Astrocyte of the cerebellum (primary cell): Measurements from ENCODE around the gene FOXO6.
A peak's percentile ranks its signal among the peaks of the same experiment; 100 is the strongest.

Experiments
- DNase-seq: peaks from one replicate; pipeline ENCODE4 v3.0.0-alpha.2; 2011; ENCODE audit warnings: low read depth
- H3K4me3 ChIP-seq: 2 replicates; pipeline ENCODE4 v1.5.1; 2011; ENCODE audit warnings: mild to moderate bottlenecking, low read depth, low read length, moderate library complexity
- in situ Hi-C: cut with HindIII; loops from 2 replicates; pipeline ENCODE4 v1.10.0; 2017; ENCODE audit warnings: low sequenced_read_pairs
- TF ChIP-seq, protein P1 (sequence below): IDR thresholded peaks from 2 replicates; pipeline ENCODE4 v1.5.1; 2012; ENCODE audit warnings: low read length, low read depth, moderate library complexity, mild to moderate bottlenecking; ENCODE audit errors: missing control alignments

FOXO6 gene

DNA sequence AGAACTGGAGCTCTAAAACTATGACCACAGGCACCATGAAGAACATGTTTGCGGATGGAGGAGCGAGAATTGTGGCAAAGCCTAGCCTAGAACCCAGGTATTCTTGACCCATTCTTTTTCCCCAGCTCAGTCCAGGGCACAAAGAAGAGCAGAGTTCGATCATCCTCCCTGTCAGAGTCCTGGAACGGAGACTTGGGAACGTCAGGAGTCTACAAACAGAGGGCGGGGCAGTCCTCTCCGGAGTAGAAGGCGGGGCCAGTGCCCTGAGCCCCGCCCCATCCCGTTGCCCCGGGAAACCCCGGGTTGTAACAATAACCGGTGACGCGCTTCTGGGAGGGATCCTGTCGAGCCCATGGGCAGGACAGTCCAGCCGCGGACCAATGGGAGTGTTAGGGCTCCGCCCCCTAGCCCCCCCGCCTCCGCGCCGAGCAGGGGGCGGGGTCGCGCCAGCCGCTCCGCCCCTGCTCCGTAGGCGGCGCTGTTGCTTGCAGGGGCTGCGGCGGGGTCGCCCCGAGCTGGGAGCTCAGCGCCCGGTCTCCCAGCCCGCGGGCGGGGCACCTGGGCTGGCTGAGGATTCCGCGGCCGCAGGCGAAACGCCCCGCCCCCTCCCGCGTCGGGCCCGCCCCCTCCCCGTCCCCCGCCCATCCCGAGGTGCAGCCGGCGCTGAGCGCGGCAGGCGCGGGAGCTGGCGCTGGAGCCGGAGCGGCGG, at the start of gene FOXO6:
Gene FOXO6, plus strand, starts transcription at position 649 of the 709 bp plus-strand sequence.
- TF ChIP-seq, protein P1, sequence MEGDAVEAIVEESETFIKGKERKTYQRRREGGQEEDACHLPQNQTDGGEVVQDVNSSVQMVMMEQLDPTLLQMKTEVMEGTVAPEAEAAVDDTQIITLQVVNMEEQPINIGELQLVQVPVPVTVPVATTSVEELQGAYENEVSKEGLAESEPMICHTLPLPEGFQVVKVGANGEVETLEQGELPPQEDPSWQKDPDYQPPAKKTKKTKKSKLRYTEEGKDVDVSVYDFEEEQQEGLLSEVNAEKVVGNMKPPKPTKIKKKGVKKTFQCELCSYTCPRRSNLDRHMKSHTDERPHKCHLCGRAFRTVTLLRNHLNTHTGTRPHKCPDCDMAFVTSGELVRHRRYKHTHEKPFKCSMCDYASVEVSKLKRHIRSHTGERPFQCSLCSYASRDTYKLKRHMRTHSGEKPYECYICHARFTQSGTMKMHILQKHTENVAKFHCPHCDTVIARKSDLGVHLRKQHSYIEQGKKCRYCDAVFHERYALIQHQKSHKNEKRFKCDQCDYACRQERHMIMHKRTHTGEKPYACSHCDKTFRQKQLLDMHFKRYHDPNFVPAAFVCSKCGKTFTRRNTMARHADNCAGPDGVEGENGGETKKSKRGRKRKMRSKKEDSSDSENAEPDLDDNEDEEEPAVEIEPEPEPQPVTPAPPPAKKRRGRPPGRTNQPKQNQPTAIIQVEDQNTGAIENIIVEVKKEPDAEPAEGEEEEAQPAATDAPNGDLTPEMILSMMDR: peak; percentile 30
- in situ Hi-C loops: no loop called here
- peak within 1 kb of the TSS; percentile 36 for H3K4me3 ChIP-seq
- DNase-seq: peak; percentile 89

DNA sequence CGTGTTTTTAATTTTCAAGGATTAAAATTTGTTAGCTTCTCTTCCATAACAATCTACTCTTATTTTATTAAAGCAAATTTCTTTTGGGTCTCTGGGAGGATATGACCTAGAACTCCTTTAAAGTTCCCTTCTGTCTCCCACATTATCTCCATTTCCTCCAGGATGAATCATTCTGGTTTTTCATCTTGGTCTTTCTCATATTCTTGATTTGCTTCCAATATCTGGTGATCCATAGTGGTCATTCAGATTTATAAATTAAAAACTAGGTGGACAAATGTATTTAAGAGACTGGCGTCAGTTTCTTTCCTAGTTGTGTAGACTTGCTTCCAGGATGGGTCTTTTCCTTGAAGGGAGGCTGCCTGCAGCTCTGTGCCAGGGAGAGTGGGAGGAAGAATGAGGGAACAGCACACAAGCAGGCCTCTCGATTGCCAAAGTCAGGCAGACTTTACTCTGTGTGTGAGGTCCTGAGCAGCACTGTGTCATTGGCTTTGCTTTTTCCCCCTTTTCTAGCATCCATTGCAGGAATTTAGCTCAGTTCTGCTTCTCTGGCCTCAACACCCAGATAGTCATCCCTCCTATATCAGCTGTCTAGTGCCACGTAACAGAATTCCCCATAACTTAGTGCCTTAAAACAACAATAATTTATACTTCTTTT, 48.1 kb upstream of the FOXO6 start:
- TF ChIP-seq, protein P1: no peak
- no peak overlapping the region for H3K4me3 ChIP-seq
- in situ Hi-C loops: no loop called here
- no peak for DNase-seq

DNA sequence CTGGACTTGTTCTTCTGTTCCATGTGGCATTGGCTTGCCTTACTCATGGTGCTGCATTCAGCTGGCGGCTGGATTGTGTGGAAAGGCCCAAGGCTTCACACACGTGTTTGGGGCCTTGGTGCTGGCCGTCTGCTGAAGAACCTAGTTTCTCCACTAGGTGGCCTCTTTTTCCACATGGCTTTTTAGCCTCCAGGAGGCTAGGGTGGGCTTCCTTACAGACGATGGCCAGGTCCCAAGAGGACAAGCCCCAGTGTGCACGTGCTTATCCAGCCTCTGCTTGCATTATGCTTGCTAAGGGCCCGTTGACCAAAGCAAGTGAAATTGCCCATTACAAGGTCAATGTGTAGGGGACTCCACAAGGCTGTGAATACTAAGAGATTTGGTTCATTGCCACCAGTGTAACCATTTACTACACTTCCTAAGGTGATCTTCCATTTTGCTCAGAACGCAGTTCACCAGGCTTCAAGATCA, 47.5 kb upstream of the FOXO6 start:
- H3K4me3 ChIP-seq: no peak overlapping the region
- TF ChIP-seq, protein P1: peak; percentile 40
- no peak for DNase-seq

DNA sequence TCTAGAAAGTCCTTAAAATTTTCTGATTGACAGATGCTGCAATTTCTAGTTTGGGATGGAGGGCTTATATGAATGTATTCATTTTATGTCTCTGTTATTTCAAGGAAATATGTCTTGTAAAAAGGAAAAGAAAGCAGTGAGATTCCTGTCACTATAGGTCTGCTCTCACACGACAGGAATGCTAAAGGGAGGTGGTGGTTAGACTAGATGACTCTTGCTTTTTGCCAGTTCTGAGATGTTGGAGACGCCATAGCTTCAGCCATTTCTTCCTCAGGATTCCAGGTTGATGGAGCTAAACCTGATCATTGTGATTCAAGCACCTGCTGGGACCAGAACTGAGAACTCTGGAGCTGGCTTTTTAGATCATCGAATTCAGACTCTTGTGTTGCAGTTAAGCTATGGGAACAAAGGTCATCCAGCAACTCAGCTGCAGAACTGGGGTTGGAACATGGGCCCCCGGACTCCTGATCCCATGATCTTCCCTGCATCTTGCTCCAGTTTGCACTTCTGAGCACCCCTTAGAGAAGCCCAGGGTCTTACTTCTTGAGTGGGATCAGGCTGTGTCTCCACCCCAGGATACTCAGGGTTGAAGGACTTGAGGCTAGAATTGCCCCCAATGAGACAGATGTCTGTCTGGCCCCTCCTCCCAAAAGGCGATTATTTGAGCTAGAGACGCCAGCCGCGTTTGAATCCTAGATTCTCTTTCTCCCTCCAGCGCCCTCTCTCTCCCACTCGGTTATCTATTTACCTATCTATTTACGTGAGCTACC, 46.7 kb upstream of the FOXO6 start:
- TF ChIP-seq, protein P1: no peak
- no peak for DNase-seq
- no peak overlapping the region for H3K4me3 ChIP-seq
- in situ Hi-C loops: no loop called here

More for the DNA sequence above, 47.5 kb upstream of the FOXO6 start:
- in situ Hi-C loops: no loop called here

DNA sequence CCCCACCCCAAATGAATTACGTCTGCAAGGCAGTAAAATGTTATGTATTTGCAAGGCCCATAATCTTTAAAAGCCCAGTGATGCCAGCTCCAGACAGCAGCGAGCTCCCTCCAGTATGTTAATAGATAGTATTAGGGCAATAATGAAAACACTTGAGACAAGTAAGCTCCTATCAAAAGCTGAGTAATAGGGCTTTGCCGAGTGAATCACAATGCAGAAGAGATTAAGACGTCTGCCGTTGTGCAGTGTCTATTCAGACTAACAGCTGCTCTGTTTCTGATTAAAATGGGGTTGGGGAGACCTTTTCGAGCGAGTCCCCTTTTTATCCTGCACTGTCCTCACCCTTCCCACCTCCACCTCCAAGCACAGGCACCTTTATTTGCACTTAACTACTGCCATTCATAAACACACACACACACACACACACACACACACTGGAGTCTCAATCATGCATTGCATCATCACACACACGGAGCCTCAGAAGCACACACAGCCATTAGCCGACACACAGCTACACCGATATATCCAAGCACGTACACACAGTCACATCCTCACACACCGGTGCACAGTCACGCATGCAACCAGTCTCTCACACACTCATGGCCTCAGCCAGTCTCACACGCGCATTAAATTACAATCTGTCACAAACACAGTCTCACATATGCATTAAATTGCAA, 46.0 kb upstream of the FOXO6 start:
- no peak for DNase-seq
- H3K4me3 ChIP-seq: no peak overlapping the region
- in situ Hi-C loops: no loop called here
- TF ChIP-seq, protein P1: no peak

DNA sequence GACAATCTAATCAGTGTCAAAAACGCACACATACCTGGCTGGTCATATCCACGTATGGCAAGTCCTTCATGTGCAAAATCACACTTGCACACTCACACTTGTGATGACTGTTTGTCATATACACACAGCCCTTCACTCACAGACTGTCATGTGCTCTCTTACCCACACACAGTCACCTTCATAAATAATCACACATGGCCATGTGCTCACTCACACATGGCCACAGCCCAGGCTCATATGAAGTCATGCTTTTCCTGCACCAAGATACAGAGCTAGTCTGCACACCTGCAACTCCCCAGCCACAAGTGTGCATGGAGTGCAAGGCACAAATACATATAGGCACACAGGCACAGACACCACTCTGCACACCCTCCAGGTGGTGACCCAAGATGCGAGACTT, 45.4 kb upstream of the FOXO6 start:
- in situ Hi-C loops: no loop called here
- TF ChIP-seq, protein P1: no peak
- no peak for DNase-seq
- no peak overlapping the region for H3K4me3 ChIP-seq
